GM12892 (cell line): Measurements from ENCODE around the gene FAM222A.

ENCODE experiments used
- POLR2A ChIP-seq: IDR thresholded peaks from 2 replicates; pipeline ENCODE4 v1.6.1; 2011; ENCODE audit warnings: low read depth, low read length, control low read depth
- POLR2AphosphoS5 ChIP-seq: IDR thresholded peaks from 2 replicates; pipeline ENCODE4 v1.6.1; 2011; ENCODE audit warnings: low read depth, low read length, control low read depth

DNA sequence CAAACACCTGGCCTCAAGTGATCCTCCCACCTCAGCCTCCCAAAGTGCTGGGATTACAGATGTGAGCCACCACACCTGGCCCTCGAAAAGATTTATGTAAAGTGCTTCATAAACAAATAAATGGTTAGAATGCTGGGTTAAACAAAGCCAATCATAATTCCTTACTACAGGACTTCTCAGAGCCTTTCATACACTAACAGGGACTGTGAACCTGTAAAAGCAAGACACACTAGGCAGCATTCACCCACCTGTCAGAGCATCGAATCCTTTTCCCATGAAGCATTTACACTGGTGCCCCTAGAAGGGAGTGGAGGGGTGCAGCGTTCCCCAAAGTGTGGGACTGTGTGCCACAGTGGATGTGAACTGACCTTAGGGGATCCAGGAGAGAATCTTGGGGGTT lies 90.1 kb downstream of the FAM222A start:
- TF ChIP-seq POLR2AphosphoS5 = no peak
- TF ChIP-seq POLR2A = no peak
